Measurements from ENCODE around the gene DDR2.

DNA sequence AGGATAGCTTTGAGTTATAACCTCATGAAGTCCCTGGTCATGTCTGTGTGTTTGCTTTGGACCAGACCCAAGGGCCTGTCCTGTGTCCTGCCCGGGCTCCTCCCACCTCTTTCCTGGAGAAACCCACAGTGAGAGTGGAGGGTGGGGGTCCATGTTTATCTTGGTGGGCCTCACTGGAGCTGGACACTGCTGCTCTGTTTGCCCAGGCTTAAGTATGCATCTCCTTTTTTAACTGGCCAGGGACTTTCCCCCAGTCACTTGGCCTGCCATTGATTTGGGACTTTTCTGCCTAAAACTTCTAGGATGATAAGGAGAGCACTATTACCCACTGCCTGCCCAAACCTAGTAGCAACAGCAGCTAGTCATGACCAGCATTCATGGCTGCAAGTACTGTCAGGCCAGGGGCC is 49.8 kb downstream of the DDR2 start:
- TF ChIP-seq, protein P1, sequence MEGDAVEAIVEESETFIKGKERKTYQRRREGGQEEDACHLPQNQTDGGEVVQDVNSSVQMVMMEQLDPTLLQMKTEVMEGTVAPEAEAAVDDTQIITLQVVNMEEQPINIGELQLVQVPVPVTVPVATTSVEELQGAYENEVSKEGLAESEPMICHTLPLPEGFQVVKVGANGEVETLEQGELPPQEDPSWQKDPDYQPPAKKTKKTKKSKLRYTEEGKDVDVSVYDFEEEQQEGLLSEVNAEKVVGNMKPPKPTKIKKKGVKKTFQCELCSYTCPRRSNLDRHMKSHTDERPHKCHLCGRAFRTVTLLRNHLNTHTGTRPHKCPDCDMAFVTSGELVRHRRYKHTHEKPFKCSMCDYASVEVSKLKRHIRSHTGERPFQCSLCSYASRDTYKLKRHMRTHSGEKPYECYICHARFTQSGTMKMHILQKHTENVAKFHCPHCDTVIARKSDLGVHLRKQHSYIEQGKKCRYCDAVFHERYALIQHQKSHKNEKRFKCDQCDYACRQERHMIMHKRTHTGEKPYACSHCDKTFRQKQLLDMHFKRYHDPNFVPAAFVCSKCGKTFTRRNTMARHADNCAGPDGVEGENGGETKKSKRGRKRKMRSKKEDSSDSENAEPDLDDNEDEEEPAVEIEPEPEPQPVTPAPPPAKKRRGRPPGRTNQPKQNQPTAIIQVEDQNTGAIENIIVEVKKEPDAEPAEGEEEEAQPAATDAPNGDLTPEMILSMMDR (IDR thresholded peaks at IDR 0.05; ENCODE audit: low read depth, low read length) = no peak
- TF ChIP-seq EZH2phosphoT487 (IDR thresholded peaks at IDR 0.05; ENCODE audit: low read depth) = no peak

Measured in OCI-LY3 (cell line).